NCI-H345 treated with DMSO at 0.1 percent for 48 hours (cell line): ENCODE results near the gene ZNF695.

Experiments
- DNase-seq: peaks from one replicate; lab custom pipeline; 2025; ENCODE audit not compliant: unreplicated experiment; lab: John Stamatoyannopoulos, UW

ZNF695 gene

DNA sequence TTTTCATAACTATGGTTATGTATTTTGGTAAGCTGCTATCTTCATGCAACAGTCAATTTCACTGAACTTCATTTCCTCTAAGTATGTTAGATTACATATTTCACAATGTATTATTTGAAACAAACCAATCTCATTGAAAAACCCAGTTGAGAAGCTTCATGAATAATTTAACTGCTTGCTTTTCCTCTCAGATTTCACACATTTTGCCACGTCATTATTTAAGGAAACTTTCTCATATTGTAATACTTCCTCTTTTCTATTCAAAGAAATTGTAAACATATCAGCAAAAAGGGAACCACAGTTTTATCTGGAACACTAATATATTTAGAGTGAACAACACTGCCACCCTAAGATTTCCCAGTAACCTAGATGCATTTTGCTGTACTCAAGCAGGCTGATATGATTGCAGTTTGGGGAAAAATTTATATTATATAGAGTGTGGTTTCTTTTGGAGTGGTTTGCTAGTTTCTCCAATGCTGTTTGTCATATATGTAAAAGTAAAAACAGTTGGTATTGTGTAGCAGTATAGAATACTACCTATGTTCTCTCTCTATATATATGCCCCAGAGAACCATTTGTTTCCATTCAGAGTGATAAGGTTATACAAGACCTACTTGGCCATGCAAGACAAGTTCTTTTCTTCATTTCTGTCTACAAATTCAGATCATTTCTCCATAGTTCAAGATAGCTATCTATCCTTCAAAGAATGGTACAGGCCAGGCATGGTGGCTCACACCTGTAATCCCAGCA is 47.7 kb downstream of the ZNF695 start:
- no peak for DNase-seq

DNA sequence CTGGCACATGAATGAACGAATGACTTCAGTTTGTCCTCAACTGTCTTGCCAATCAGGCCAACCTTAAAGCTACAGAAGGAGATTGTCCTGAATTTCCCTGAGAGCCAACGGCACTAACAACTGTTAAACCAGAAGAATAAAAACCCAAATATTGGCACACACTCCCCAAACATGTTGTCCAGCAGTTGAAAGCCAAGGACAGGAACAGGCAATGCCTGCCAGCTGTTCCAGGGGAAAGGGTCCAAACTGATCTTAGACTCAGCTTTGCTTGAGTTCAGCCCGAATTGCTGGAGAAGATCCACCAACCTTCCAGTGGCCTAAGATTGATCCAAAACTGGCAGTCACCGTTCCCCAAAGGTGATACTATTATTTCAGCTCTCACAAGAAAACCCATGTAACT is 53.7 kb downstream of the ZNF695 start:
- no peak for DNase-seq

GRCh38 chr1:246951413-246951812 is 56.4 kb downstream of the ZNF695 start:
- no peak for DNase-seq

DNA sequence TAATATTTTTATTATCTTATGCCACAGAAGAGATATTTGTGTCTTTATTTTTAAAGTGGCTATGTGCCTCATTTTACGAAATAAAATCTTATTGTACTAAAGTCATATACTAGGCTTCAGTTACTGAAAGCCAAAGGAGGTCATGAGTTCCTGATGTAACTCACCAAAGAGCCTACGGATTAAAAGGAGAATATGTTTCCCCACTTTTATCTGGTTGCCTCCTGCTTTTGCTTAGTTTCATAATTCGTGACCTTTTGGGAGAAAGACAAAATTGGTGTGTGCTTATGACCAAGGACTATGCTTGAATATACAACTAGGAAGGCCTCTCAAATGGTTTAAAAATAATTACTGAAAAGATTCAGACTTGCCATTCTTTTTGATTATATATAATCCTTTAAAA is 57.9 kb downstream of the ZNF695 start:
- DNase-seq: no peak

DNA sequence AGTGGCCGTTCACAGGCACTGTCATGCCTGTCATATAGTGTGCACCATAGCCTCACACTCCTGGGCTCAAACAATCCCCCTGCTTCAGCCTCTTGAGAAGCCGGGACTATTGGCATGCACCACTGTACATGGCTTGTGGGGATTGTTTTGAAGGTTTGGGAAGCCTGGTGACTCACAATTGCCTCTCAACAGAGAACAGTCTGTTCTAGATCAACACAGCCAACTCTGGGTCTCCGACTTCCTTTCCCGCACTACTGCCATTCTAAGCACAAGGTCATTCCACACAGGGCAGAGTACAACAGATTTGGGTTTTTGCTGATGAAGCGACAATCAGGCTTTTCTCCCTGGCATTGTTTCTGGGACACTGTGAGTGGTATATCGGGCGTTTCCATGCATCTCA is 60.6 kb downstream of the ZNF695 start:
- DNase-seq: no peak

DNA sequence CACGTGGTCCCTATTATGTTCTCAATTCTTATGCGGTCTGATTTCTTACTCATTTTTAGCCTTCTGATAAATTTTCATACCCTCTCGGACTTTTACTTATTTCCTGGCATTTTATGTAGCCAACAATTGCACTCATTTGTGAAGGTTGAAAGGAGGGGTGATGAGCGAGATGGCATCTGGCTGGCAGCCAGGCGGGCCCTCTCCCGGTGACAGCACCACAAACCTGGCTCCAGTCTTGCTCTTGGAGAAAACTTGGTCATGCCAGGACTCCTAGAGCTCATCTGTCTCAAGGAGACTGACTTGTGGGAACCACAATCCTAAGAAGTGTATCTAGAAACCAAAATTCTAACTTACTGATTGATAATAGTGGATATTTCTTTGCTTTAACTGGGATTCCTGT is 61.5 kb downstream of the ZNF695 start:
- no peak for DNase-seq
